Measurements from ENCODE around the gene GATAD2B.

Gene GATAD2B

GRCh38 chr1:153922972-153923925, at the start of gene GATAD2B:
Gene GATAD2B, minus strand, starts transcription at chr1:153922972. Its CDS starts 94,625 bp downstream, at chr1:153828347.
- DNase-seq = peak; percentile 100

- no peak for DNase-seq
These were observed 47.6 kb upstream of the GATAD2B start for GRCh38 chr1:153970346-153970745.

- no peak for DNase-seq
These were observed 46.2 kb upstream of the GATAD2B start for GRCh38 chr1:153968972-153969371.

- DNase-seq = peak; percentile 31
These were observed 45.6 kb upstream of the GATAD2B start for GRCh38 chr1:153968408-153968807.

- DNase-seq = peak; percentile 63
These were observed 45.2 kb upstream of the GATAD2B start for GRCh38 chr1:153968000-153968363.

GRCh38 chr1:153967107-153967999, 44.6 kb upstream of the GATAD2B start, which contains the start of gene CREB3L4:
Gene CREB3L4, plus strand, starts transcription at chr1:153967902. Its CDS starts 624 bp downstream, at chr1:153968526.
- DNase-seq = peak; percentile 97

- DNase-seq = peak; percentile 26
These were observed 41.1 kb upstream of the GATAD2B start for GRCh38 chr1:153963850-153964331.

GRCh38 chr1:153963030-153963849, 40.5 kb upstream of the GATAD2B start, which contains the start of gene SLC39A1:
Gene SLC39A1, minus strand, starts transcription at chr1:153963537. Its CDS starts 822 bp downstream, at chr1:153962715.
- DNase-seq = peak; percentile 97

- DNase-seq = no peak
These were observed 39.6 kb upstream of the GATAD2B start for GRCh38 chr1:153962088-153963029.

- DNase-seq = no peak
These were observed 38.6 kb upstream of the GATAD2B start for GRCh38 chr1:153961421-153961820.

- no peak for DNase-seq
These were observed 37.4 kb upstream of the GATAD2B start for GRCh38 chr1:153960206-153960605.

- no peak for DNase-seq
These were observed 36.7 kb upstream of the GATAD2B start for GRCh38 chr1:153959454-153959853.

GRCh38 chr1:153958961-153959260, 36.1 kb upstream of the GATAD2B start:
- no peak for DNase-seq

- peak; percentile 96 for DNase-seq
These were observed 35.6 kb upstream of the GATAD2B start, which contains the start of gene CRTC2 for GRCh38 chr1:153958111-153958960. Gene CRTC2, minus strand, starts transcription at chr1:153958612. Its CDS starts 115 bp downstream, at chr1:153958497.

GRCh38 chr1:153957744-153958110, 35.0 kb upstream of the GATAD2B start:
- DNase-seq = no peak

GRCh38 chr1:153956997-153957715, 34.4 kb upstream of the GATAD2B start:
- no peak for DNase-seq

- no peak for DNase-seq
These were observed 32.1 kb upstream of the GATAD2B start for GRCh38 chr1:153954826-153955225.

GRCh38 chr1:153953859-153954365, 31.1 kb upstream of the GATAD2B start:
- no peak for DNase-seq

GRCh38 chr1:153951801-153952200, 29.0 kb upstream of the GATAD2B start:
- DNase-seq = no peak

All from COR-L47 (cell line).